ENCODE results near the gene PRKCH.

PRKCH gene

DNA sequence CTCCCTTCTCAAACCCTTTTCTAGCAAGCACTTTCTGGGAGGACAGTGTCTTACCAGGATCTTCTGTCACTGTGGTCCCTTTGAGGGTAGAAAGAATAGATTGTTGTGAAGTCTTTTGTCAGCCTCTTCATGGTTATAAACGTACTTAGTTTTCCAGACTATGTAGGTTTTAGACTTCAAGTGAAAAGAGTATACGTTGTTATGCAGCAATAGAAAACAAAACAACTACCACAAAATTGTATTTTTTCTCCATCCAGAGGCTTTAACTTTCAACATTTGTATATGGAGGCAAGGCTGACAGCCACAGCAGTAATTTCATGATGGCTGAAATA, 23.7 kb downstream of the PRKCH start:
- Histone ChIP-seq H2AK5ac (ENCODE audit: low read depth, low read length) (no peak overlapping the region), H3K9ac (ENCODE audit: low read depth, low read length, poor library complexity) (no peak overlapping the region), H3K4me1 (ENCODE audit: control insufficient read depth in 2 of 2, insufficient read depth in 1 of 2, low read depth in 1 of 2, low read length in 2 of 2) (peaks cover 0 to 1% of the 10 kb centered on the region in 2 donors), H3K23ac (ENCODE audit: low read depth, low read length, poor library complexity) (no peak overlapping the region), H3K79me1 (ENCODE audit: low read depth, low read length) (no peaks in the 10 kb centered on the region), H3K36me3 (replicated peaks in 1 of 2; ENCODE audit: control insufficient read depth in 2 of 2, insufficient read depth in 2 of 2, low read length in 2 of 2) (no peaks in the 10 kb centered on the region), H3K27me3 (ENCODE audit: control insufficient read depth in 3 of 3, insufficient read depth in 3 of 3, low read depth in 1 of 3, low read length in 3 of 3) (no peaks in the 10 kb centered on the region), H3K27ac (replicated peaks; ENCODE audit: low read length) (no peak overlapping the region), H4K91ac (ENCODE audit: low read depth, low read length, poor library complexity) (no peak overlapping the region), H2AFZ (ENCODE audit: low read length) (no peak overlapping the region), H3K4me2 (ENCODE audit: insufficient read depth, low read length, poor library complexity, severe bottlenecking) (no peak overlapping the region), H2BK120ac (ENCODE audit: low read depth, low read length) (no peak overlapping the region), H3K4ac (ENCODE audit: low read length) (no peak overlapping the region), H4K8ac (ENCODE audit: low read depth, low read length) (no peak overlapping the region), H2BK15ac (ENCODE audit: low read length) (no peak overlapping the region), H3K9me3 (replicated peaks in 1 of 2; ENCODE audit: control insufficient read depth in 2 of 2, insufficient read depth in 1 of 2, low read depth in 1 of 2, low read length in 2 of 2) (no peaks in the 10 kb centered on the region), H2BK12ac (ENCODE audit: low read length) (no peak overlapping the region), H3K18ac (ENCODE audit: low read length) (no peak overlapping the region), H2BK5ac (ENCODE audit: low read length) (no peak overlapping the region), H3K14ac (ENCODE audit: low read length) (no peak overlapping the region), H3K4me3 (ENCODE audit: low read length in 2 of 2) (no peak overlapping the region)
- DNase-seq (ENCODE audit: low spot score): no peak
- WGBS, 2 donors (ENCODE audit: extremely low coverage in 2 of 2, insufficient read length in 2 of 2, insufficient replicate concordance in 1 of 2): no CpG with 5 or more reads among the region's 2 CpGs

DNA sequence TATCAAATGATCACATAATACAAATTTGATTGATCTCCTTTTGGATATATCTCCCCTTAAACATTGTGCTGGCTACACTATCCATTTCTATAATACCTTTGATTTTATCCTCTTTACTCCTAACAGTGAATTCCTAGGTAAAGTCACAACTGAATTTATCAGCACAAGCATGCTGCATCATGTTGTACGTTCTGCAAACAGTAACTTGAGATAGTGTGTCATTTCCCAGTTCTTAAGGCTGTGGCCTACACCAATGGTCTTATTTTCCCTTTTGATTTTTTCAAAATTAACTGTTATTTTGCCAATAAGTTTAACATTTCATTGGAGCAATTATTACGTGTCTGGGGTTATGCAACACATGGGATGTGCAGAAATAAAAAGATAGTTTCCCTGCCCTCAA, 24.8 kb downstream of the PRKCH start:
- Histone ChIP-seq H3K79me1 (ENCODE audit: low read depth, low read length) (no peaks in the 10 kb centered on the region), H3K23ac (ENCODE audit: low read depth, low read length, poor library complexity) (no peak overlapping the region), H4K91ac (ENCODE audit: low read depth, low read length, poor library complexity) (no peak overlapping the region), H3K18ac (ENCODE audit: low read length) (no peak overlapping the region), H2BK15ac (ENCODE audit: low read length) (no peak overlapping the region), H3K14ac (ENCODE audit: low read length) (no peak overlapping the region), H2AK5ac (ENCODE audit: low read depth, low read length) (no peak overlapping the region), H3K4ac (ENCODE audit: low read length) (no peak overlapping the region), H2AFZ (ENCODE audit: low read length) (no peak overlapping the region), H2BK12ac (ENCODE audit: low read length) (no peak overlapping the region), H3K36me3 (replicated peaks in 1 of 2; ENCODE audit: control insufficient read depth in 2 of 2, insufficient read depth in 2 of 2, low read length in 2 of 2) (no peaks in the 10 kb centered on the region), H3K4me1 (ENCODE audit: control insufficient read depth in 2 of 2, insufficient read depth in 1 of 2, low read depth in 1 of 2, low read length in 2 of 2) (peaks cover 0 to 1% of the 10 kb centered on the region in 2 donors), H3K4me2 (ENCODE audit: insufficient read depth, low read length, poor library complexity, severe bottlenecking) (no peak overlapping the region), H3K27ac (replicated peaks; ENCODE audit: low read length) (no peak overlapping the region), H3K27me3 (ENCODE audit: control insufficient read depth in 3 of 3, insufficient read depth in 3 of 3, low read depth in 1 of 3, low read length in 3 of 3) (no peaks in the 10 kb centered on the region), H3K9ac (ENCODE audit: low read depth, low read length, poor library complexity) (no peak overlapping the region), H2BK120ac (ENCODE audit: low read depth, low read length) (no peak overlapping the region), H3K9me3 (replicated peaks in 1 of 2; ENCODE audit: control insufficient read depth in 2 of 2, insufficient read depth in 1 of 2, low read depth in 1 of 2, low read length in 2 of 2) (no peaks in the 10 kb centered on the region), H2BK5ac (ENCODE audit: low read length) (no peak overlapping the region), H4K8ac (ENCODE audit: low read depth, low read length) (no peak overlapping the region), H3K4me3 (ENCODE audit: low read length in 2 of 2) (no peak overlapping the region)
- DNase-seq (ENCODE audit: low spot score): no peak
- no CpG with 5 or more reads among the region's 2 CpGs for WGBS, 2 donors (ENCODE audit: extremely low coverage in 2 of 2, insufficient read length in 2 of 2, insufficient replicate concordance in 1 of 2)

DNA sequence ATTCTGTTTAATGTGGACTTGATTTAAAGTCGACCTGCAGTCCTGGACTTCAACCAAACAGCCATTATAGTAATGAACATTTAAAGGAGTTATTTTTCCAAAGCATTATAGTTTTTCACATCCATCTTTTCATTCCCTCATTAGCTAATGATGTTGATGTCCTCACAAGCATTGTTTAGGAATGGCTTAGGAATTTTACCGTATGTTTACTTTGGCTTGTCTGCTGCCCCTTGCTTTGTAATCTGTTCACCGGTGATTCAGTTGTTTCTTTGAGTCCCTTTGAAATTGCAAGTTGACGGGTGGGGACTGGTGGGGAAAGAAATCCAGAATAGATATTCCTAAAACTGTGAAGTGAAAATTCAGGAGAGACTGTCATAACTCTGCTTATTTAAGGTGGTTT, 25.4 kb downstream of the PRKCH start:
- Histone ChIP-seq H3K18ac (ENCODE audit: low read length) (no peak overlapping the region), H2AFZ (ENCODE audit: low read length) (no peak overlapping the region), H3K27me3 (ENCODE audit: control insufficient read depth in 3 of 3, insufficient read depth in 3 of 3, low read depth in 1 of 3, low read length in 3 of 3) (no peaks in the 10 kb centered on the region), H3K4me3 (ENCODE audit: low read length in 2 of 2) (no peak overlapping the region), H2AK5ac (ENCODE audit: low read depth, low read length) (no peak overlapping the region), H2BK120ac (ENCODE audit: low read depth, low read length) (no peak overlapping the region), H3K4ac (ENCODE audit: low read length) (no peak overlapping the region), H3K79me1 (ENCODE audit: low read depth, low read length) (no peaks in the 10 kb centered on the region), H3K14ac (ENCODE audit: low read length) (no peak overlapping the region), H3K4me1 (ENCODE audit: control insufficient read depth in 2 of 2, insufficient read depth in 1 of 2, low read depth in 1 of 2, low read length in 2 of 2) (peaks cover 0 to 1% of the 10 kb centered on the region in 2 donors), H3K27ac (replicated peaks; ENCODE audit: low read length) (no peak overlapping the region), H3K23ac (ENCODE audit: low read depth, low read length, poor library complexity) (no peak overlapping the region), H2BK5ac (ENCODE audit: low read length) (no peak overlapping the region), H4K91ac (ENCODE audit: low read depth, low read length, poor library complexity) (no peak overlapping the region), H3K9ac (ENCODE audit: low read depth, low read length, poor library complexity) (no peak overlapping the region), H4K8ac (ENCODE audit: low read depth, low read length) (no peak overlapping the region), H2BK15ac (ENCODE audit: low read length) (no peak overlapping the region), H3K4me2 (ENCODE audit: insufficient read depth, low read length, poor library complexity, severe bottlenecking) (no peak overlapping the region), H2BK12ac (ENCODE audit: low read length) (no peak overlapping the region), H3K9me3 (replicated peaks in 1 of 2; ENCODE audit: control insufficient read depth in 2 of 2, insufficient read depth in 1 of 2, low read depth in 1 of 2, low read length in 2 of 2) (no peaks in the 10 kb centered on the region), H3K36me3 (replicated peaks in 1 of 2; ENCODE audit: control insufficient read depth in 2 of 2, insufficient read depth in 2 of 2, low read length in 2 of 2) (no peaks in the 10 kb centered on the region)
- no peak for DNase-seq (ENCODE audit: low spot score)
- no CpG with 5 or more reads among the region's 4 CpGs for WGBS, 2 donors (ENCODE audit: extremely low coverage in 2 of 2, insufficient read length in 2 of 2, insufficient replicate concordance in 1 of 2)

DNA sequence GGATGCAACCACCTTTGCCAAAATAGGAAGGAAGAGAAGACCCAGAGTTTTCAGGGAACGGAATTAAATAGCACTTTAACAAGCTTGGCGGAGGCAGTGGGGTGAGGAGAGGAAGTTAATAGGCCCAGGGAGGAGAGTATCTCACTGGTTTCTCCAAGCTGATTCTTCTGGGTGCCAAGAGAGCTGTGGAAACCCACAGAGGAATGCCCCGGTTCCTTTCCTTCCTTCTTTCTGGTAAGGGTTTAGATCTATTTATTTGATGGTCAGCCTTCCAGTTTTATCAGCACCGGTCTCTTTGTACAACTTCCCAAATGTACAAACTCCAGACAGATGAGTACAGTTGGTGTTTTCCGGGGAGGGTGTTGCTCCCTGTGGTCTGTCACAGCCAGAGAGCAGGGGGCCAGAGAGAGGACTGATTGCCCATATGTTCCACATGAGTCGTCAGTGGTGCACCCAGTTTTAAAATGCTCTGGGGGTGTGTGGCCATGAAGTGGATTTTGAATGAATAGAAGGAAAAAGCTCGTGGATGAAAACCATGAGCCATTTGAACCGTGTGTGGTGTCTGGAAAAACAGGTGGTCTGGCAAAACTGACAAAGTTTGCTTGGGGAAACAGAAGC, 26.6 kb downstream of the PRKCH start:
- Histone ChIP-seq H3K9me3 (replicated peaks in 1 of 2; ENCODE audit: control insufficient read depth in 2 of 2, insufficient read depth in 1 of 2, low read depth in 1 of 2, low read length in 2 of 2) (no peaks in the 10 kb centered on the region), H3K14ac (ENCODE audit: low read length) (no peak overlapping the region), H3K27ac (replicated peaks; ENCODE audit: low read length) (no peak overlapping the region), H3K4me3 (ENCODE audit: low read length in 2 of 2) (no peak overlapping the region), H3K4ac (ENCODE audit: low read length) (no peak overlapping the region), H4K91ac (ENCODE audit: low read depth, low read length, poor library complexity) (no peak overlapping the region), H2AFZ (ENCODE audit: low read length) (no peak overlapping the region), H3K4me2 (ENCODE audit: insufficient read depth, low read length, poor library complexity, severe bottlenecking) (no peak overlapping the region), H3K36me3 (replicated peaks in 1 of 2; ENCODE audit: control insufficient read depth in 2 of 2, insufficient read depth in 2 of 2, low read length in 2 of 2) (no peaks in the 10 kb centered on the region), H3K79me1 (ENCODE audit: low read depth, low read length) (no peaks in the 10 kb centered on the region), H3K18ac (ENCODE audit: low read length) (no peak overlapping the region), H3K4me1 (ENCODE audit: control insufficient read depth in 2 of 2, insufficient read depth in 1 of 2, low read depth in 1 of 2, low read length in 2 of 2) (no peaks in the 10 kb centered on the region), H3K9ac (ENCODE audit: low read depth, low read length, poor library complexity) (no peak overlapping the region), H3K23ac (ENCODE audit: low read depth, low read length, poor library complexity) (no peak overlapping the region), H2BK12ac (ENCODE audit: low read length) (no peak overlapping the region), H4K8ac (ENCODE audit: low read depth, low read length) (no peak overlapping the region), H2BK5ac (ENCODE audit: low read length) (no peak overlapping the region), H2BK15ac (ENCODE audit: low read length) (no peak overlapping the region), H3K27me3 (ENCODE audit: control insufficient read depth in 3 of 3, insufficient read depth in 3 of 3, low read depth in 1 of 3, low read length in 3 of 3) (no peaks in the 10 kb centered on the region), H2AK5ac (ENCODE audit: low read depth, low read length) (no peak overlapping the region), H2BK120ac (ENCODE audit: low read depth, low read length) (no peak overlapping the region)
- no CpG with 5 or more reads among the region's 8 CpGs for WGBS, 2 donors (ENCODE audit: extremely low coverage in 2 of 2, insufficient read length in 2 of 2, insufficient replicate concordance in 1 of 2)
- no peak for DNase-seq (ENCODE audit: low spot score)

Data from neuronal stem cell (in vitro differentiated cells).